Neuronal stem cell (in vitro differentiated cells): Measurements from ENCODE around the gene MYO16.

Source experiments
- DNase-seq: peaks from one replicate; pipeline ENCODE4 v3.0.0-alpha.2; 2013; ENCODE audit warnings: low spot score
- H2AFZ ChIP-seq: one replicate; pipeline ENCODE4 v1.6.1; 2013; ENCODE audit warnings: mild to moderate bottlenecking, low read length, inconsistent platforms
- H2AK5ac ChIP-seq: 2 replicates; pipeline ENCODE4 v1.6.1; 2013; ENCODE audit warnings: low read depth, mild to moderate bottlenecking, inconsistent platforms, low read length, moderate library complexity, mixed read lengths
- H2BK120ac ChIP-seq: 2 replicates; pipeline ENCODE4 v1.6.1; 2013; ENCODE audit warnings: low read depth, mild to moderate bottlenecking, inconsistent platforms, low read length, moderate library complexity, mixed read lengths
- H2BK12ac ChIP-seq: one replicate; pipeline ENCODE4 v1.6.1; 2013; ENCODE audit warnings: low read length, inconsistent platforms
- H2BK15ac ChIP-seq: 2 replicates; pipeline ENCODE4 v1.6.1; 2013; ENCODE audit warnings: mild to moderate bottlenecking, low read length, inconsistent platforms, mixed read lengths
- H2BK5ac ChIP-seq: one replicate; pipeline ENCODE4 v1.6.1; 2013; ENCODE audit warnings: inconsistent platforms, mild to moderate bottlenecking, low read length, moderate library complexity
- H3K14ac ChIP-seq: one replicate; pipeline ENCODE4 v1.6.1; 2013; ENCODE audit warnings: low read length, inconsistent platforms
- H3K18ac ChIP-seq: 2 replicates; pipeline ENCODE4 v1.6.1; 2013; ENCODE audit warnings: low read length, inconsistent platforms
- H3K23ac ChIP-seq: 2 replicates; pipeline ENCODE4 v1.6.1; 2013; ENCODE audit warnings: low read depth, mild to moderate bottlenecking, mixed read lengths, low read length, inconsistent platforms; ENCODE audit not compliant: poor library complexity
- H3K27ac ChIP-seq: replicated peaks from 3 replicates; pipeline ENCODE4 v1.5.1; 2013; ENCODE audit warnings: low read length, inconsistent platforms
- H3K27me3 ChIP-seq, 3 experiments: 2 replicates each; pipeline ENCODE4 v1.6.1; 2013; ENCODE audit warnings: low read length in 3 of 3, mild to moderate bottlenecking in 2 of 3, inconsistent platforms in 1 of 3, low read depth in 1 of 3, mixed read lengths in 1 of 3, moderate library complexity in 1 of 3; ENCODE audit not compliant: control insufficient read depth in 3 of 3, insufficient read depth in 3 of 3
- H3K36me3 ChIP-seq, 2 donors: replicated peaks in 1 of 2; 2 replicates each; pipeline ENCODE4 v1.6.1; 2013; ENCODE audit warnings: low read length in 2 of 2; ENCODE audit not compliant: control insufficient read depth in 2 of 2, insufficient read depth in 2 of 2
- H3K4ac ChIP-seq: 2 replicates; pipeline ENCODE4 v1.6.1; 2013; ENCODE audit warnings: inconsistent platforms, mild to moderate bottlenecking, low read length, moderate library complexity
- H3K4me1 ChIP-seq, 2 donors: 1 replicate in 1 of 2; 2 replicates in 1 of 2; pipeline ENCODE4 v1.6.1; 2013; ENCODE audit warnings: low read length in 2 of 2, low read depth in 1 of 2; ENCODE audit not compliant: control insufficient read depth in 2 of 2, insufficient read depth in 1 of 2
- H3K4me2 ChIP-seq: one replicate; pipeline ENCODE4 v1.6.1; 2013; ENCODE audit warnings: mild to moderate bottlenecking, low read length, inconsistent platforms; ENCODE audit not compliant: insufficient read depth, poor library complexity, severe bottlenecking
- H3K4me3 ChIP-seq, 2 donors: 2 replicates each; pipeline ENCODE4 v1.5.1; 2013; ENCODE audit warnings: low read length in 2 of 2, mild to moderate bottlenecking in 2 of 2, inconsistent platforms in 1 of 2, moderate library complexity in 1 of 2
- H3K79me1 ChIP-seq: one replicate; pipeline ENCODE4 v1.6.1; 2013; ENCODE audit warnings: low read depth, mild to moderate bottlenecking, inconsistent platforms, low read length, moderate library complexity
- H3K9ac ChIP-seq: one replicate; pipeline ENCODE4 v1.6.1; 2013; ENCODE audit warnings: mild to moderate bottlenecking, low read depth, low read length, inconsistent platforms; ENCODE audit not compliant: poor library complexity
- H3K9me3 ChIP-seq, 2 donors: replicated peaks in 1 of 2; 2 replicates each; pipeline versions ENCODE3 to v1.6.1; 2013; ENCODE audit warnings: low read length in 2 of 2, mild to moderate bottlenecking in 2 of 2, inconsistent platforms in 1 of 2, low read depth in 1 of 2, mixed read lengths in 1 of 2, moderate library complexity in 1 of 2; ENCODE audit not compliant: control insufficient read depth in 2 of 2, insufficient read depth in 1 of 2
- H4K8ac ChIP-seq: one replicate; pipeline ENCODE4 v1.6.1; 2013; ENCODE audit warnings: low read depth, mild to moderate bottlenecking, inconsistent platforms, low read length, moderate library complexity
- H4K91ac ChIP-seq: one replicate; pipeline ENCODE4 v1.6.1; 2013; ENCODE audit warnings: low read length, low read depth, mild to moderate bottlenecking, inconsistent platforms; ENCODE audit not compliant: poor library complexity
- WGBS, 2 donors: extraction: QIAGEN DNeasy Blood & Tissue Kit; methylation state at CpG; one replicate each; pipeline ENCODE4 v1.1.7; 2013; ENCODE audit warnings: missing lambda C conversion rate in 2 of 2, mixed read lengths in 1 of 2; ENCODE audit not compliant: insufficient read length in 2 of 2, insufficient replicate concordance in 1 of 2; ENCODE audit errors: extremely low coverage in 2 of 2; 5-methylcytosine and 5-hydroxymethylcytosine counted together

The MYO16 gene

DNA sequence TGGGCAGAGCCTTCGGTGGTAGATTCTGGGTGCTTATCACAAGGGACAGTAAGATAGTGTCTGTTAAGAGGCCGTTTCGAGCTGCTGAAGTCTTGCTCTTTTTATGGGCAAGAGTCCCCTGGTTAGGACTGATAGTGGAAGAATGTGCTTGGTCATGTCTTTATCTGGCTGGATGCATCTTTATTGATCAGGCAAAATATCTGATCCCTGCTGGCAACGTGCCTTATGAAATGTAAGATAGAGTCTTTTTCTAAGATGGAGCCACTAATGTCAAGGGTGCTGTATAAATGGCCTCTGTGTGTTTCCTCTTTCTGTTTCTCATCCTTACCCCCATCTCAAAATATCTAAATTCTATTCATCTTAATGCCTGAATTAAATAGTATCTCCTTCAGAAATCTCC lies 53.3 kb downstream of the MYO16 start:
- Histone ChIP-seq H3K23ac (no peak overlapping the region), H3K9me3 (no peaks in the 10 kb centered on the region), H4K91ac (no peak overlapping the region), H3K4me2 (no peak overlapping the region), H3K79me1 (no peaks in the 10 kb centered on the region), H3K14ac (no peak overlapping the region), H3K4me1 (no peaks in the 10 kb centered on the region), H2BK120ac (no peak overlapping the region), H3K4ac (no peak overlapping the region), H4K8ac (no peak overlapping the region), H2BK5ac (no peak overlapping the region), H3K27ac (no peak overlapping the region), H3K4me3 (no peak overlapping the region), H3K9ac (no peak overlapping the region), H2AFZ (no peak overlapping the region), H3K18ac (no peak overlapping the region), H2AK5ac (no peak overlapping the region), H2BK12ac (no peak overlapping the region), H3K27me3 (no peaks in the 10 kb centered on the region), H3K36me3 (no peaks in the 10 kb centered on the region), H2BK15ac (no peak overlapping the region)
- no CpG with 5 or more reads among the region's 4 CpGs for WGBS, 2 donors
- no peak for DNase-seq

DNA sequence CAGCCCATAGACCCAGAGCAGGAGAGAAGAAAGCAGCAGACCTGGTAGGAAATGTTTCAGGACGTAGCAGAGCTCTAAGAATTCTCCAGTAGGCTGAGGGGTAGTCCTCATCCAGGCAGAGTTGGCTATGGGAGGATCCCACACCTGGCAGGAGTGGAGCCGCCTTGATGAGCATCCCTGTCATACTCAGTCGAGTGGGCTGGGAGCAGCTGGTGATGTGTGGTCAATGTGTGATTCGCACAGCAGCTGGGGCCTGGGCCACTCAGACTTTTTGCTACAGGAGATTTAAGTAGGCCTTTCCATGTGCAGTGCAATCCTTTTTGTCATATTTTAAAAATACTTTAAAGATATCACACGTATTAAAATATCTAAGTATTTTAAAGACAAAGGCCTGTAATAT lies 56.6 kb downstream of the MYO16 start:
- no peak overlapping the region for H2BK120ac ChIP-seq
- no peaks in the 10 kb centered on the region for H3K9me3 ChIP-seq
- no peak overlapping the region for H3K4me3 ChIP-seq
- H4K8ac ChIP-seq = no peak overlapping the region
- H3K14ac ChIP-seq = no peak overlapping the region
- no peak overlapping the region for H3K4me2 ChIP-seq
- H3K18ac ChIP-seq = no peak overlapping the region
- no peak overlapping the region for H2AK5ac ChIP-seq
- no peak overlapping the region for H4K91ac ChIP-seq
- H2BK5ac ChIP-seq = no peak overlapping the region
- H3K36me3 ChIP-seq = no peaks in the 10 kb centered on the region
- H3K4me1 ChIP-seq = no peaks in the 10 kb centered on the region
- no CpG with 5 or more reads among the region's 5 CpGs for WGBS, 2 donors
- no peak for DNase-seq
- H3K9ac ChIP-seq = no peak overlapping the region
- no peak overlapping the region for H3K4ac ChIP-seq
- no peak overlapping the region for H3K23ac ChIP-seq
- H2AFZ ChIP-seq = no peak overlapping the region
- H3K79me1 ChIP-seq = no peaks in the 10 kb centered on the region
- H2BK15ac ChIP-seq = no peak overlapping the region
- no peak overlapping the region for H2BK12ac ChIP-seq
- no peak overlapping the region for H3K27ac ChIP-seq
- H3K27me3 ChIP-seq = no peaks in the 10 kb centered on the region

DNA sequence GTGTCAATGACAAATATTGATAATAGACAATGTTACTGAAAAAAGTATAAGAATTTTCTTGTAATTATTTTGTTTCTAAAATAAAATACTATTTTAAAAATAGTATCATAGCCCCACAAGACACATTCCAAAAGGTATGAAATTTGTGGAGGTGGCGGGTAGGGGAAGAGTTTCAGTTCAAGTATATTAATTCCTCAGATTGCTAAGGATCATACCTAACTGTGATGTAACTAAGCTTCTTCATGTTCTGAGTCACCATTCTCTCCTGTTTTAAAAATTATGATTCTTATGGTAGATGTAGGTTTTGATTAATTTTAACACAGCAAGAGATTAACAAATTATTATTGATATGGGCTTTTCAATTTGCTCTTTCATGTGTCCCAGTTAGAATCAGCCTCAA lies 61.3 kb downstream of the MYO16 start:
- H2BK5ac ChIP-seq = no peak overlapping the region
- no peak for DNase-seq
- no peak overlapping the region for H3K4me3 ChIP-seq
- no peak overlapping the region for H3K14ac ChIP-seq
- WGBS, 2 donors = no CpG with 5 or more reads among the region's 1 CpG
- no peaks in the 10 kb centered on the region for H3K79me1 ChIP-seq
- H2AK5ac ChIP-seq = no peak overlapping the region
- no peak overlapping the region for H2BK120ac ChIP-seq
- no peak overlapping the region for H2BK15ac ChIP-seq
- no peak overlapping the region for H3K23ac ChIP-seq
- H4K8ac ChIP-seq = no peak overlapping the region
- no peak overlapping the region for H3K4ac ChIP-seq
- H3K27ac ChIP-seq = no peak overlapping the region
- no peaks in the 10 kb centered on the region for H3K4me1 ChIP-seq
- H2AFZ ChIP-seq = no peak overlapping the region
- H3K4me2 ChIP-seq = no peak overlapping the region
- H3K36me3 ChIP-seq = no peaks in the 10 kb centered on the region
- H3K9me3 ChIP-seq = no peaks in the 10 kb centered on the region
- no peaks in the 10 kb centered on the region for H3K27me3 ChIP-seq
- H2BK12ac ChIP-seq = no peak overlapping the region
- no peak overlapping the region for H3K9ac ChIP-seq
- no peak overlapping the region for H4K91ac ChIP-seq
- no peak overlapping the region for H3K18ac ChIP-seq

DNA sequence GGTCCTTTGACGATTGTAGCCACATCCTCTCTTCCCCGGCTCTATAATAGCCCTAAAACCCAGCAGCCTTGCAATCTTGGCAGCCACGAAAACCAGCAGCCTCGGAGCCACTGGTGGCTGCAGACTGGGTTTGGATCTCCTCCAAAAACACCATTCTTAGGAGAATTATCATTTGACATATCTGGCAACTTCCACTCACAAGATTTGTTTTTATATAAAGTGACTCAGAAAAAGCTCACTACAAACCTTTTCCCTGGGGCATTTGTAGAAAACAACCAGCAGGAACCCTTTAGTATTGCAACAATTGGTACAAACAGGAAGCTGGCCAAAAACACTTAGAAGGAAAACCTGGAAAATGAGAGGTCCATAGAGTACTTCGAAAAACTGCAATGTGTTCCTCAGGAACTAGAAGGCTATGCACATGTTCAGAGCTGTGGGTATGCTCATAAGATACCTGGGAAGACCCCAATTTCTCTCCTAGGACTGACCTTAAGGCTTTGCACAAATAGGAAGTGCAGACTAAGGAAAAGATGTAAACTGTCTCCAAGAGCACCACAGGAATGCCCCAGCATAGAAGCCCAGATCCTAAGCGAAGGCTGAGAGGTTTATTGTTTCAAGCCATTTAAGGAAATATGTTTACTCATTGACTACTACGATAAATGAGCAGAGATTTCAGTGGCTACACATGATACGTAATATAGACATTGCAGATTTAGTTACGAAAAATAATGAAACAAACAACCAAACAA lies 71.2 kb downstream of the MYO16 start:
- Histone ChIP-seq H3K4me2 (no peak overlapping the region), H3K18ac (no peak overlapping the region), H3K4me1 (no peaks in the 10 kb centered on the region), H3K27ac (no peak overlapping the region), H3K27me3 (no peaks in the 10 kb centered on the region), H3K4ac (no peak overlapping the region), H4K91ac (no peak overlapping the region), H3K79me1 (no peaks in the 10 kb centered on the region), H3K4me3 (no peak overlapping the region), H2BK15ac (no peak overlapping the region), H3K36me3 (no peaks in the 10 kb centered on the region), H2AK5ac (no peak overlapping the region), H2BK5ac (no peak overlapping the region), H3K9me3 (peaks cover 0 to 7% of the 10 kb centered on the region in 2 donors), H3K23ac (no peak overlapping the region), H3K14ac (no peak overlapping the region), H2AFZ (no peak overlapping the region), H3K9ac (no peak overlapping the region), H4K8ac (no peak overlapping the region), H2BK12ac (no peak overlapping the region), H2BK120ac (no peak overlapping the region)
- DNase-seq = no peak
- WGBS, 2 donors = no CpG with 5 or more reads among the region's 9 CpGs
